ENCODE measurements around the gene TPPP2. TPM values are rescaled to one million over a fixed set of nuclear protein-coding genes. Genes with fewer than 3 reads are reported as not detected.

Gene TPPP2
- total RNA-seq, 2 donors from 2014 or later: 0.73 to 1.7 TPM

DNA sequence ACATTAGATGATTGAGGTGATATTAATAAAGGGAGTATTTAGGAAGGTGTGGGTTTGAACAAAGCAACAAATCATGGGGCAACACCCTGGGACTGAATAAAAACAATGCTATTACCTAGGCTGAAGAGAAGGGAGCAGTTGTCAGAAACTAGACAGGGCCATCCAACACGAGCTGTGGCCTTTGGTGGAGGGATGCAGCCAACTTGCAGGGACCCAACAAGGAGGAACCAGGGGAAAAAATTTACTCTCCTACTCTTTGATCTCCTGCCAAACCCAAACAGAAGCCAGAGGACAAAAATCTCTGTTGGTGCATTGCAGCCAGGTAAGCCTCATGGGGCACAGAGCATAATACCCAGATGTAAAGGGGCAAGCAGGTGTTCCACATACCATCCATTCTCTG, 18.9 kb upstream of the TPPP2 start:
- Mint-ChIP-seq H3K27me3 (ENCODE audit: insufficient read depth) (peaks cover 21% of the 10 kb centered on the region), H3K9me3 (no peaks in the 10 kb centered on the region), H3K36me3 (ENCODE audit: low read depth) (no peaks in the 10 kb centered on the region), H3K4me1 (peaks cover 14% of the 10 kb centered on the region), H3K27ac (no peak overlapping the region), H3K4me3 (no peak overlapping the region)
- no peaks in the 10 kb centered on the region for H3K9me3 ChIP-seq (ENCODE audit: control insufficient read depth, low read length)
- DNase-seq: no peak
- no peak overlapping the region for H3K27ac ChIP-seq (ENCODE audit: low read depth, low read length)
- H3K4me3 ChIP-seq (ENCODE audit: low read length): no peak overlapping the region
- peaks cover 13% of the 10 kb centered on the region for H3K27me3 ChIP-seq (ENCODE audit: control insufficient read depth, insufficient read depth, low read length, poor library complexity, severe bottlenecking)
- H3K9ac ChIP-seq (ENCODE audit: extremely low read depth, low read length, poor library complexity, severe bottlenecking): no peak overlapping the region
- 67 to 89% methylated on average over 1 of the region's 1 CpG for WGBS, 2 experiments (ENCODE audit: insufficient coverage in 1 of 2, insufficient read length in 1 of 2)
- TF ChIP-seq CTCF (conservative IDR thresholded peaks at IDR 0.05): no peak
- H3K36me3 ChIP-seq (ENCODE audit: control insufficient read depth, insufficient read depth, low read length): no peaks in the 10 kb centered on the region
- H3K4me1 ChIP-seq (ENCODE audit: control insufficient read depth, insufficient read depth, low read length): no peaks in the 10 kb centered on the region

DNA sequence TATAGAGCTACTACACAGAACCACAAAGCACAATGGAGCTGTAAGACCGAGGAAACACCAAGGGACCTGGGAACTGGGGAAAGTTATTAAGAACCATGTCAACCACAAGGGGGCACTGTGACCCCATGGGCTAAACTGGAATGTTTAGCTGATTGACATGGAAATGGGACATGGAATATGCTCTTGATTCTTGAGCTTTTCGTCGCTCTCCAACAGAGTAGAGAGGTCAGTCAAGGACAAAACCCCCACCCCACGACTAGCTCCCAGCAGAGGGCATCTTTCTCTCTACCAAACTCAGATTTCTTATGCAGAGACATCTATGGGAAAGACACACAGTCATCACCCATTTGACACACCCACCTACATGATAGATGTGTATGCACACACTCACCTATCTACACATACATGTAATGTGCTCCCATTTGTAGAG, 15.2 kb upstream of the TPPP2 start:
- Mint-ChIP-seq H3K36me3 (ENCODE audit: low read depth) (peaks cover 23% of the 10 kb centered on the region), H3K27ac (no peak overlapping the region), H3K27me3 (ENCODE audit: insufficient read depth) (peaks cover 21% of the 10 kb centered on the region), H3K4me3 (no peak overlapping the region), H3K4me1 (peaks cover 4% of the 10 kb centered on the region), H3K9me3 (no peaks in the 10 kb centered on the region)
- Histone ChIP-seq H3K4me3 (ENCODE audit: low read length) (no peak overlapping the region), H3K27ac (ENCODE audit: low read depth, low read length) (no peak overlapping the region), H3K36me3 (ENCODE audit: control insufficient read depth, insufficient read depth, low read length) (peaks cover 6% of the 10 kb centered on the region), H3K4me1 (ENCODE audit: control insufficient read depth, insufficient read depth, low read length) (no peaks in the 10 kb centered on the region), H3K9ac (ENCODE audit: extremely low read depth, low read length, poor library complexity, severe bottlenecking) (no peak overlapping the region), H3K27me3 (ENCODE audit: control insufficient read depth, insufficient read depth, low read length, poor library complexity, severe bottlenecking) (peaks cover 13% of the 10 kb centered on the region), H3K9me3 (ENCODE audit: control insufficient read depth, low read length) (no peaks in the 10 kb centered on the region)
- DNase-seq: peak; percentile 96
- WGBS, 2 experiments (ENCODE audit: insufficient coverage in 1 of 2, insufficient read length in 1 of 2): 0 to 3% methylated on average over 1 to 4 of the region's 4 CpGs
- TF ChIP-seq CTCF (conservative IDR thresholded peaks at IDR 0.05): peak; percentile 96

- no peak for DNase-seq
- no peak overlapping the region for H3K27ac ChIP-seq (ENCODE audit: low read depth, low read length)
- Mint-ChIP-seq H3K36me3 (ENCODE audit: low read depth) (peaks cover 24% of the 10 kb centered on the region), H3K9me3 (no peaks in the 10 kb centered on the region), H3K27ac (no peak overlapping the region), H3K4me3 (no peak overlapping the region), H3K27me3 (ENCODE audit: insufficient read depth) (peaks cover 21% of the 10 kb centered on the region), H3K4me1 (peaks cover 3% of the 10 kb centered on the region)
- no peak for TF ChIP-seq CTCF (conservative IDR thresholded peaks at IDR 0.05)
- no peaks in the 10 kb centered on the region for H3K9me3 ChIP-seq (ENCODE audit: control insufficient read depth, low read length)
- WGBS, 2 experiments (ENCODE audit: insufficient coverage in 1 of 2, insufficient read length in 1 of 2): 82 to 89% methylated on average over 4 to 6 of the region's 6 CpGs
- H3K27me3 ChIP-seq (ENCODE audit: control insufficient read depth, insufficient read depth, low read length, poor library complexity, severe bottlenecking): peaks cover 13% of the 10 kb centered on the region
- H3K36me3 ChIP-seq (ENCODE audit: control insufficient read depth, insufficient read depth, low read length): peaks cover 6% of the 10 kb centered on the region
- H3K4me3 ChIP-seq (ENCODE audit: low read length): no peak overlapping the region
- H3K4me1 ChIP-seq (ENCODE audit: control insufficient read depth, insufficient read depth, low read length): no peaks in the 10 kb centered on the region
- no peak overlapping the region for H3K9ac ChIP-seq (ENCODE audit: extremely low read depth, low read length, poor library complexity, severe bottlenecking)
These were observed 14.7 kb upstream of the TPPP2 start for GRCh38 chr14:21015312-21015711.
